ENCODE data around the gene KAZN.

GRCh38 chr1:14809191-14809981 lies 210.9 kb downstream of the KAZN start:
- TF ChIP-seq JUN (IDR thresholded peaks at IDR 0.05) (no peak), CTCF (IDR thresholded peaks at IDR 0.05) (no peak), POLR2A (IDR thresholded peaks at IDR 0.05; ENCODE audit: low read length) (no peak)

Data from A549 (cell line).